CD4-positive, alpha-beta T cell treated with Interferon alpha-2 for 1 hour (primary cell): ENCODE data around the gene OTUD4.
A peak's percentile ranks its signal among the peaks of the same experiment; 100 is the strongest.

ENCODE experiments used
- DNase-seq, 2 donors: peaks; one replicate each; pipeline ENCODE4 v3.0.0-alpha.2; 2020 to 2022

OTUD4 gene

GRCh38 chr4:145125396-145125795, 55.0 kb downstream of the OTUD4 start:
- no peak for DNase-seq

- DNase-seq, result no peak
Measured at GRCh38 chr4:145108128-145108527, 72.3 kb downstream of the OTUD4 start.

- DNase-seq, result no peak
Measured at GRCh38 chr4:145107126-145107525, 73.3 kb downstream of the OTUD4 start.

- DNase-seq, result no peak
Measured at GRCh38 chr4:145103496-145103895, 76.9 kb downstream of the OTUD4 start.

GRCh38 chr4:145102619-145103018, 77.8 kb downstream of the OTUD4 start:
- no peak for DNase-seq

GRCh38 chr4:145101091-145101490, 79.3 kb downstream of the OTUD4 start:
- no peak for DNase-seq

- no peak for DNase-seq
Measured at GRCh38 chr4:145099653-145100052, 80.7 kb downstream of the OTUD4 start.

- peak; percentile 45 to 61 for DNase-seq
Measured at GRCh38 chr4:145098675-145099037, 81.7 kb downstream of the OTUD4 start.

- DNase-seq, result peak; percentile 95
Measured at GRCh38 chr4:145097821-145098674, 82.3 kb downstream of the OTUD4 start, which contains the start of the genes ABCE1 and ANAPC10. TSS of gene ABCE1 (plus strand) at chr4:145098311. CDS start at chr4:145104413, 6,102 bp downstream. TSS of gene ANAPC10 (minus strand) at chr4:145098196. CDS start at chr4:145096099, 2,097 bp downstream.

GRCh38 chr4:145097331-145097820, 83.0 kb downstream of the OTUD4 start:
- DNase-seq, result peak in 1 of 2 donors; percentile 16

GRCh38 chr4:145093638-145094037, 86.8 kb downstream of the OTUD4 start:
- no peak for DNase-seq

- no peak for DNase-seq
Measured at GRCh38 chr4:145090380-145090779, 90.0 kb downstream of the OTUD4 start.

- no peak for DNase-seq
Measured at GRCh38 chr4:145083891-145084605, 96.3 kb downstream of the OTUD4 start.
